ENCODE measurements around the gene BICDL1.

The BICDL1 gene

GRCh38 chr12:120079411-120080400 lies 90.7 kb downstream of the BICDL1 start:
- DNase-seq, result no peak

DNA sequence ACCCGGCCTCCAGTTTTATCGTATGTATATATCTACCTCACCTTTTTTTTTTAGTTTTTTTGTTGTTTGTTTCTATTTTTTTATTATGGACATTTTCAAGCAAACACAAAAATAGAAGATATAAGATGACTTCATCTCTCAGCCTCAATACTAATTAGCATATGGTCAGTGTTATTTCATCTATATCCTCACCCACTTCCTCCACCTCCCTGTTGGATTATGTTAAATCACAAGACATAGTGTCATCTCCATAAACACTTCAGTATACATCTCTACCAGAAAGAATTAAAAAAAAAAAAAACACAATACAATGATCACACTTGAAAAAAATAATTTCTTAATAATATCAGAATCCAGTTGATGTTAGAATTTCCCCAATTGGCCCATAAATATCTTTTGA lies 92.6 kb downstream of the BICDL1 start:
- DNase-seq, result no peak

- DNase-seq, result no peak
Measured at GRCh38 chr12:120085920-120086645, 97.0 kb downstream of the BICDL1 start.

- peak; percentile 78 to 100 (median 99) for DNase-seq
Measured at GRCh38 chr12:120086801-120087621, 98.0 kb downstream of the BICDL1 start.

- no peak for DNase-seq
Measured at GRCh38 chr12:120089105-120089504, 100.1 kb downstream of the BICDL1 start.

DNA sequence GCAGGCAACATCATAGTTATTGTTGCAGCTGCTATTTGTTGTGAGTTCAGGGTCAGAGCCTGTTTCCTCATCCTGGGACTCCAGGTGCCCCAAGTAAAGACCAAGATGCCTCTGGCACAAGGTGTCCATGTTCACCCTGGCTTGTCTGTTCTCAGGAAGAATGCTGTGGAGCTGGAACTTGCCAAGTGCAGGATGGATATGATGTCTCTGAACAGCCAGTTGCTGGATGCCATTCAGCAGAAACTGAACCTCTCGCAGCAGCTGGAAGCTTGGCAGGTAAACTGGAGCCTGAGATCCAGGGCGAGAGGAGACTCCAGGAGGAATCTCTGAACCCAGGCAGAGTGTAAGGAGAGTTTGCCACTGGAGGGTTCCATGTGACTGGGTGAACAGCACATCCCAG lies 100.8 kb downstream of the BICDL1 start:
- DNase-seq, result no peak

GRCh38 chr12:120090206-120090605 lies 101.2 kb downstream of the BICDL1 start:
- DNase-seq, result no peak

- DNase-seq, result no peak
Measured at GRCh38 chr12:120090626-120091295, 101.7 kb downstream of the BICDL1 start.

GRCh38 chr12:120091371-120092090 lies 102.5 kb downstream of the BICDL1 start:
- peak in 1 of 51 donors; percentile 4 for DNase-seq

- no peak for DNase-seq
Measured at GRCh38 chr12:120092551-120093335, 103.7 kb downstream of the BICDL1 start.

- no peak for DNase-seq
Measured at GRCh38 chr12:120093336-120093591, 104.2 kb downstream of the BICDL1 start.

DNA sequence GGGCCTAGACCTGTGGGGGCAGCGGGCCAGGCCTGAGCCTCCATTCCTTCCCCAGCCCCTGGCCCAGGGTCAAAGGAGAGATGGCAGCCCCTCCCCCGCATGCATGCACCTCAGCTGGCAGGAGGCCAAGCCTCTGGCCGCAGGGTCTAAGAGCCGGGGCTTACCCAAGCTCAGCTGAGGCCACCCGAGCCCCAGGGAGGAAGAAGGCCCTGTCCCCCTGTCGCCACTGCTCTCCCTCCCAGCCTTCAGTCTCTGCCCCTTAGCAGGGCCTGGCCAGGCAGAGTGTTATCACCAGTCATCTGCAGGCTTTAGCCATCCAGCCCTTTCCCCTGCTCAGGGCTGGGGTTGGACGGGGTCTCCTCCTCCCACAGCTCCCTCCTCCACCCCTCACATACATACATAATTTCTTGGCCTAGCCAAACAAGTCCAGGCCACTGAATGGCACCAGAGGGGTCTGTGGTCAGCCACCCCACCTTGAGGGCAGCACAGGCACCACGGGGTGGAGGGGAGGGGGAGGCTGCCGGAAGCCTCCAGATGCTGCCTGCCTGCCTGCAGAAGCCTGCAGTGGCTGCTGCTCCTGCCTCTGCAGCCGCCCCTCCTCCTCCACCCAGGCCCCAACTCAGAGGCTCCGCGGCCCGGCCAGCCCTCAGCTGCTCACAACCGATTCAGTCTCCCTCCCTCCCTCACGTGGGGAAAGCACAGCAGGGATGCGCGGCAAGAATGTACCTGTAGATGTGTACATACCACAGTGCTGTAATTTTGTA lies 104.7 kb downstream of the BICDL1 start:
- DNase-seq, result peak in 13 of 51 donors; percentile 4 to 43 (median 14)

GRCh38 chr12:120094485-120094884 lies 105.4 kb downstream of the BICDL1 start:
- DNase-seq, result peak in 16 of 51 donors; percentile 6 to 55 (median 28)

DNA sequence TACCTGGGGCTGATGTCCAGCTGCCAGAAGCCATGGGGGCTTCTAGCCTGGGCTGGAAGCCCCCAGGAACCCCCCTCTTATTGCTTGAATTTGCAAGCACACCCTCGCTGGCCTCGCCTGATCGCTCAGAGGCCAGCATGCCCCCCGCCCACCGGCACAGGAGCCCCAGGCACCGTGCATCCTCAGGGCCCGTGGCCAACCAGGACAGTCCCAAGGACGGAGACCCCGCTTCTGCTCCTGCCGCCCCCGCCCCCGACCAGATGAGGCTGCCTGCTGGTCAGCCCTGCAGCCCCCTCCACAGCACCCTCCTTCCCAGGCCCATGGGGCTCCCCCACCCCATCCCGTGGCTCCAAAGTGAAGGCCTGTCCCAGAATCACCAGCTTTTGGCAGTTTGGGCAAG lies 106.3 kb downstream of the BICDL1 start:
- no peak for DNase-seq

DNA sequence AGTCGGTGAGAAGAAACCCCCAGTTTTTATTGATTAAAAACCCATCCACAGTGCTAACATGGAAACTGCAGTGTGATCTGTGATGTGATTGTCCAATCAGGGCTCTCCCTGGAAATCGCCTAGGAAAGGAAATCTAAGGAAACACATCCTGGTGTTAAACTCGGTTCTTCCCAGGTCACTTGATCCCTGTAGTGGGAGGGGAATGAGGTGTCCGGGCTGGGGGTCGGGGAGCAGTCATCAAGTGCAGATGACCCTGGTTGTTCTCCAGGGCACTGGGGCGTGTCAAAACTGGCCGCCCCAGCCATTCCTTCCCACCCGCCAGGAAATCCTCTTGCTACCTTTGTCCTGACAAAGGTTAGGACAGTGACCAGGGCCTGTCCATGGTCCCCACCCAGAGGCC lies 106.7 kb downstream of the BICDL1 start:
- DNase-seq, result no peak

- no peak for DNase-seq
Measured at GRCh38 chr12:120096671-120097202, 107.7 kb downstream of the BICDL1 start.

DNA sequence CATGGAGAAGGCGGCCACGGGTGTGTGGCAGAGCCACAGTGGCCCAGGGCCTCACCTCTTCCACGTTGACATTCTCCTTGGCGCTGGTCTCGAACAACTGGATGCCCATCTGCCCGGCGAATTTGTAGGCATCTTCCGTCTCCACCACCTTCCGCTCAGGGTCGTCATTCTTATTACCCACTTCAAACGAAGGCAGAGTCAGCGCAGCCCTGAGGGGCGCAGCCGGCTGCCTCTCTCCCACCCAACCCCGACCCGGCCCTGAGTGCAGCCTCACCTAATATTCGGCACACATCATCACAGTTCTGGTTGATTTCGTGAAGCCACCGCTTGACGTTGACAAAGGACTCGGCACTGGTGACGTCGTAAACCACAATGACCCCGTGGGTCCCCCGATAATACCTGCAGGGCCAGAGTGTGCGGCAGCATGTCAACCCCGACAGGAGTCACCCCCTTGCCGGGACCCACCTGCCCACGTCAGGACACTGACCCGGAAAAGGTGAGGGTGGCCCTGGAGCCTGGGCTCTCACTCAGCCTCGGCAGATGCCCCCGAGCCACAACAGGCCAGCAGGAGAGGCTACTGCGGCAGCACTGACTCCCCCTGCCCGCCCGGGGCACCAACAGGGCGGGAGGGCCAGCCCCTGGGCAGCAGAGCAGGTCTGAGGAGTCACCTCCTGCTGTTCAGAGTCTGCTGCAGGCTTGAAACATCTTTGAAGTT lies 109.9 kb downstream of the BICDL1 start:
- no peak for DNase-seq

DNA sequence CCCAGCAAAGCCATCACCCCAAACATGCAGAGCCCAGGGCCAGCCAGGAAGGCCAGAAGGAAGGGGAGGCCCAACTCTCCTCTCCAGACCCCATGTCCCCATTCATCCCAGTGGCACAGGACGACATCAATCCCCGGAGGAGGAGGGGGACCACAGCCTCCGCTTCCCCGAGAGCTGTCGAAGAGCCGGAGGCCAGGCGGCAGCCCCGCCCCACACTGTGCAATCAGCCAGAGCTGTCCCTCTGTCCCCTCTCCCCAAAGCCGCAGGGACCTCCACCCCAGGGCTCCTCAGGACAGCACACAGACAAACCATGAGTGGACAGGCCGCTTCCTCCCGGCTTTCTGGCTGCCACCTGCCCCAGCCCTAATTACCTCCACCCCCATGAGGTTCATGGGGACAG lies 110.7 kb downstream of the BICDL1 start:
- DNase-seq, result no peak

Measured in hypothalamus (tissue), 51 donors.